Esophagus squamous epithelium (tissue), 5 donors: ENCODE measurements around the gene TRAPPC1. TPM values are rescaled to one million over a fixed set of nuclear protein-coding genes. Genes with fewer than 3 reads are reported as not detected.
A peak's percentile ranks its signal among the peaks of the same experiment; 100 is the strongest.

Source experiments
- DNase-seq: peaks from one replicate; lab custom pipeline; 2025; lab: John Stamatoyannopoulos, UW
- H3K27ac ChIP-seq, 4 donors: fragments of 200-600 bp; sonication (generic); one replicate each; pipeline ENCODE4 v1.5.1; 2016 to 2019; ENCODE audit warnings: mild to moderate bottlenecking in 1 of 4
- H3K27me3 ChIP-seq, 4 donors: fragments of 200-600 bp; sonication (generic); 1 replicate in 3 of 4; 2 replicates in 1 of 4; pipeline versions ENCODE4 v1.5.1 to v1.6.0; 2017 to 2021; ENCODE audit warnings: antibody characterized with exemption in 1 of 4
- H3K36me3 ChIP-seq, 3 donors: fragments of 200-600 bp; sonication (generic); one replicate each; pipeline ENCODE4 v1.5.1; 2016 to 2019
- H3K4me1 ChIP-seq, 3 donors: fragments of 200-600 bp; sonication (generic); one replicate each; pipeline ENCODE4 v1.5.1; 2017 to 2019
- H3K4me3 ChIP-seq, 4 donors: fragments of 200-600 bp; sonication (generic); 1 replicate in 3 of 4; 2 replicates in 1 of 4; pipeline ENCODE4 v1.5.1; 2016 to 2019; ENCODE audit warnings: mild to moderate bottlenecking in 2 of 4, moderate library complexity in 1 of 4
- H3K9me3 ChIP-seq, 3 donors: fragments of 200-600 bp; sonication (generic); one replicate each; pipeline ENCODE4 v1.5.1; 2016 to 2019
- POLR2A ChIP-seq, 4 donors: fragments of 450-650 bp; IDR thresholded peaks; one replicate each; pipeline ENCODE4 v1.6.1; 2017; ENCODE audit warnings: antibody characterized with exemption in 4 of 4, mild to moderate bottlenecking in 4 of 4, moderate library complexity in 3 of 4
- WGBS, 2 donors: methylation state at CpG; one replicate each; pipeline ENCODE4 v1.1.5; 2018; 5-methylcytosine and 5-hydroxymethylcytosine counted together
- intact Hi-C: fragments of 100-400 bp; cut with DNase I; formaldehyde crosslinking; loops from one replicate; pipeline ENCODE4 v1.15.0; 2022
- total RNA-seq, 4 donors: library from RNA; depleted of rRNA; stranded (reverse); fragments of >200 nt; gene quantifications; one replicate each; pipeline ENCODE4 v1.1.0, GENCODE V29; 2016
- TF ChIP-seq, protein P1 (sequence below), 6 experiments: fragments of 450-650 bp in 4 of 6; fragments of 200-600 bp in 2 of 6; sonication (generic) in 2 of 6; IDR thresholded peaks; one replicate each; pipeline ENCODE4 v1.5.1; 2016 to 2019; ENCODE audit warnings: antibody characterized with exemption in 6 of 6, mild to moderate bottlenecking in 4 of 6, moderate library complexity in 4 of 6
- donor health status: DM: yes; HTN: yes; CAD: no.

Gene TRAPPC1
- total RNA-seq, 4 donors from 2014 or later, result 31.3 to 71.1 (median 40.3) TPM

DNA sequence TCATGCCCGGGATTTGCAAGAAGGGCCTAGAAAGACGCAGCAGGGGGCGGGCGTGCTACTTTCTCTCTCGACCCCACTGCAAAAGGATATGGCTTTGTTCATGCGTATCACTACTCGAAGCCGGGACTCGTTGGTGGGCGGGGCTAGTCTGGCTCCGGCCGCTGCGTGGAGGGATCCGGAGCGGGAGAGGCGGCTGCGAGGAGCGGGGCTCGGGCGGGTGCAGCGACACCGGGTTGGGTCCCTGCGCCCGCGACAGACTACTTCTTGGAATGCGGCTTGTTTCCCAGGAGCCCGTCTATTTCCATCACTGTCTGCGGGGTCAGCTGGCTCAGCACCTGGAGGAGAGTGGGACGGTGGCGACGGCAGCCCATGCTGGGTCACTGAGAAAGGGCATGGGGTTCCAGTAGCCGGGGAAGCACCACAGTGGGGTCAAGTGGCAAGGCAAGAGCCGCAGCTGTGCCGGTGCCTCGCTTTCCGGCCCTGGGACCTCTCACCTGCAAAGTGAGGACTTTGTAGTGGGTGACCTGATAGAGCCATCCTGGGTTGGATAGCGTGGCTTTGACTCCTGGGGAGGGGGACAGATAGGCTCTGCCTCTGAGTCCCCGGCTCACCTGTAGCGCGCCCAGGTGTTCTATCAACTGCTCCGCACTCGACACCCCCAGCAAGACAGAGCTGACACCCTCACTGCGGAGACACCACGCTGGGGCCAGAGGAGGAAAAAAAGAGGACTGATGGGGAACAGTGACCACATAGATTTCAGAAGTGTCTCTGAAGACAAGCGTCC lies 8.7 kb downstream of the TRAPPC1 start:
- 25 to 28% methylated on average over 15 to 18 of the region's 45 CpGs for WGBS, 2 donors
- Histone ChIP-seq H3K9me3 (no peaks in the 10 kb centered on the region), H3K27me3 (no peaks in the 10 kb centered on the region), H3K27ac (peak overlapping the region; percentile 49 to 81 (median 75)), H3K4me3 (peak overlapping the region; percentile 34 to 68 (median 50)), H3K4me1 (peaks cover 11 to 15% (median 14%) of the 10 kb centered on the region in 3 donors), H3K36me3 (no peaks in the 10 kb centered on the region)
- intact Hi-C loops, result no loop called here
- TF ChIP-seq POLR2A (IDR thresholded peaks at IDR 0.05), result peak in 1 of 4 donors; percentile 64
- TF ChIP-seq, protein P1, sequence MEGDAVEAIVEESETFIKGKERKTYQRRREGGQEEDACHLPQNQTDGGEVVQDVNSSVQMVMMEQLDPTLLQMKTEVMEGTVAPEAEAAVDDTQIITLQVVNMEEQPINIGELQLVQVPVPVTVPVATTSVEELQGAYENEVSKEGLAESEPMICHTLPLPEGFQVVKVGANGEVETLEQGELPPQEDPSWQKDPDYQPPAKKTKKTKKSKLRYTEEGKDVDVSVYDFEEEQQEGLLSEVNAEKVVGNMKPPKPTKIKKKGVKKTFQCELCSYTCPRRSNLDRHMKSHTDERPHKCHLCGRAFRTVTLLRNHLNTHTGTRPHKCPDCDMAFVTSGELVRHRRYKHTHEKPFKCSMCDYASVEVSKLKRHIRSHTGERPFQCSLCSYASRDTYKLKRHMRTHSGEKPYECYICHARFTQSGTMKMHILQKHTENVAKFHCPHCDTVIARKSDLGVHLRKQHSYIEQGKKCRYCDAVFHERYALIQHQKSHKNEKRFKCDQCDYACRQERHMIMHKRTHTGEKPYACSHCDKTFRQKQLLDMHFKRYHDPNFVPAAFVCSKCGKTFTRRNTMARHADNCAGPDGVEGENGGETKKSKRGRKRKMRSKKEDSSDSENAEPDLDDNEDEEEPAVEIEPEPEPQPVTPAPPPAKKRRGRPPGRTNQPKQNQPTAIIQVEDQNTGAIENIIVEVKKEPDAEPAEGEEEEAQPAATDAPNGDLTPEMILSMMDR (IDR thresholded peaks at IDR 0.05), result no peak
- DNase-seq, result no peak

DNA sequence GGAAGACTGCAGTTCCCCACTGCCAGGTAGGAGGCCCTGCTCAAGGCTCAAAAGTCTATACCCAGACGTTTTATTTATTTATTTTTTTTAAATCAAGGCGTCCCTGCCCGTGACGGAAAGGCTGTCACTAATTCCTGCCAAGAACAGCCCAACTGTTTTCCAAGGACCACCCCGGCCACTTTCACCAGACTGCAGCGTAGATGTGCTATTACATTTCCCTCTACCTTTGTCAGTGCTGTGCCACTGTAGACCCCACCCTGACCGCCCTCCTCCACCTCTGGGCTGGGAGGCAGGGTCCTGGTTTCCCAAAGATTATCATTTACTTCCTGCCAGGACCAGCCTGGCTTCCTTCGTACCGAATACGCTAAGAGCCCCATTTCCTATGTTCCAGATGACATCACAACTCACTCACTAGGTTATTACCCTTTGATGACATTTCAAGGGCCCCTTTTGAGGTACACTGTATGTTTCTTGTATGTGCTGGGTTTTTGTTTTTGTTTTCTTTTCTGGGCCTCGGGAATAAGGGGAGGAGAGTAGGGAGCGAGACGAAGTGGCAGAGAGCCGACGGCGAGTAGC lies 9.4 kb downstream of the TRAPPC1 start:
- H3K4me3 ChIP-seq, result peak overlapping the region; percentile 34 to 68 (median 50)
- peak overlapping the region; percentile 49 to 81 (median 75) for H3K27ac ChIP-seq
- no peaks in the 10 kb centered on the region for H3K27me3 ChIP-seq
- TF ChIP-seq, protein P1 (IDR thresholded peaks at IDR 0.05), result peak in 1 of 6 experiments; percentile 11
- TF ChIP-seq POLR2A (IDR thresholded peaks at IDR 0.05), result peak in 1 of 4 donors; percentile 20
- no peak for DNase-seq
- 33 to 49% methylated on average over 10 to 16 of the region's 16 CpGs for WGBS, 2 donors
- peaks cover 11 to 15% (median 14%) of the 10 kb centered on the region in 3 donors for H3K4me1 ChIP-seq
- no peaks in the 10 kb centered on the region for H3K36me3 ChIP-seq
- intact Hi-C loops, result no loop called here
- no peaks in the 10 kb centered on the region for H3K9me3 ChIP-seq

DNA sequence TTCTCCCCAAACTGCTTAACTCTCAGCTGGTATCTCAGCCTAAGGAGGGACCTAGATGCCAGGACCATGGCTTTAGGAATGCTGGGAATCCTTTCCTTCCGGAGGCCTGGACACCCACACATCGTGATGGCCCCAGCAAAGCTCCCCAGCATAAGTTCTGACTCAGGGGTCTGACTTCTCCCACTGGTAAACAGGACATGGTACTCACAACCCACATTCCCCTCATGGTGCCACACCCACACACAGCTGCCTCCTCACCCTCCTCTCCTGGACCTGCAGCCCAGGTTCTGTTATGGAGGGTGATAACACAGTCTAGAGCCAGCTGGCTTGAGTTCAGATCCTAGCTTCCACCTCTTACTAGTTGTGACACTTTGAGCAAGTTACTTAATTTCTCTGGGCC lies 14.9 kb downstream of the TRAPPC1 start:
- no peak for DNase-seq
- H3K4me3 ChIP-seq, result peak overlapping the region in 2 of 4 donors; percentile 63 to 82
- H3K27me3 ChIP-seq, result no peaks in the 10 kb centered on the region
- peaks cover 20 to 39% (median 23%) of the 10 kb centered on the region in 3 donors for H3K4me1 ChIP-seq
- H3K36me3 ChIP-seq, result peaks cover 0 to 6% (median 4%) of the 10 kb centered on the region in 3 donors
- TF ChIP-seq, protein P1 (IDR thresholded peaks at IDR 0.05), result no peak
- no peak for TF ChIP-seq POLR2A (IDR thresholded peaks at IDR 0.05)
- 57% methylated on average over 2 of the region's 2 CpGs; no CpG with 5 or more reads in 1 of the 2 donors for WGBS, 2 donors
- H3K27ac ChIP-seq, result peak overlapping the region; percentile 92 to 99 (median 94)
- intact Hi-C loops, result no loop called here
- no peaks in the 10 kb centered on the region for H3K9me3 ChIP-seq

DNA sequence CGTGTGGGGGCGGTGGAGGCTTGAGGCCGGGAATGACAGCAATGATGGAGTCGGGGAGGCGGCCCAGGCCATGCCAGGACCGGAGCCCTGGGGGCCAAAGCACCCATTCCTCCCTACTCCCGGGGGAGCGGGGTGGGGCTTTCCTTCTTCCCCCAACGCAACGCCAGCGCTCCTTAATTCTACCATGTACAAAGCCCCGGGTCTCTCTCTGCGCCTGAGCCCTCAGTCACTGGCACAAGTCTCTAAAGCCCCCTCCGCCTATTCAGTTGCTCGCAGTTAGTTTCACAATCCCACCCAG lies 15.4 kb downstream of the TRAPPC1 start:
- H3K27me3 ChIP-seq, result no peaks in the 10 kb centered on the region
- peaks cover 3 to 10% (median 8%) of the 10 kb centered on the region in 3 donors for H3K36me3 ChIP-seq
- H3K4me1 ChIP-seq, result peaks cover 20 to 39% (median 23%) of the 10 kb centered on the region in 3 donors
- DNase-seq, result no peak
- peak overlapping the region; percentile 47 to 82 (median 64) for H3K4me3 ChIP-seq
- TF ChIP-seq, protein P1 (IDR thresholded peaks at IDR 0.05), result no peak
- TF ChIP-seq POLR2A (IDR thresholded peaks at IDR 0.05), result no peak
- 23 to 62% methylated on average over 7 to 9 of the region's 15 CpGs for WGBS, 2 donors
- no peaks in the 10 kb centered on the region for H3K9me3 ChIP-seq
- intact Hi-C loops, result no loop called here
- peak overlapping the region; percentile 92 to 99 (median 94) for H3K27ac ChIP-seq
